Measurements from ENCODE around the gene CRTAC1. TPM values are rescaled to one million over a fixed set of nuclear protein-coding genes. Genes with fewer than 3 reads are reported as not detected.

The CRTAC1 gene
- total and polyA plus RNA-seq, 9 of the 15 experiments (the other 6 are each of a cell fraction or from before 2014, with no cell fraction given), result not detected

GRCh38 chr10:97944772-97945171 is 85.6 kb downstream of the CRTAC1 start (continued):
- TF ChIP-seq PRDM10 (IDR thresholded peaks at IDR 0.05; ENCODE audit: partially characterized antibody), result no peak
- no peak for TF ChIP-seq GTF2A2 (tag; IDR thresholded peaks at IDR 0.05)
- TF ChIP-seq, protein P1, sequence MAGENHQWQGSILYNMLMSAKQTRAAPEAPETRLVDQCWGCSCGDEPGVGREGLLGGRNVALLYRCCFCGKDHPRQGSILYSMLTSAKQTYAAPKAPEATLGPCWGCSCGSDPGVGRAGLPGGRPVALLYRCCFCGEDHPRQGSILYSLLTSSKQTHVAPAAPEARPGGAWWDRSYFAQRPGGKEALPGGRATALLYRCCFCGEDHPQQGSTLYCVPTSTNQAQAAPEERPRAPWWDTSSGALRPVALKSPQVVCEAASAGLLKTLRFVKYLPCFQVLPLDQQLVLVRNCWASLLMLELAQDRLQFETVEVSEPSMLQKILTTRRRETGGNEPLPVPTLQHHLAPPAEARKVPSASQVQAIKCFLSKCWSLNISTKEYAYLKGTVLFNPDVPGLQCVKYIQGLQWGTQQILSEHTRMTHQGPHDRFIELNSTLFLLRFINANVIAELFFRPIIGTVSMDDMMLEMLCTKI (IDR thresholded peaks at IDR 0.05; ENCODE audit: partially characterized antibody), result no peak
- no peak for TF ChIP-seq SOX6 (IDR thresholded peaks at IDR 0.05)
- no peak for TF ChIP-seq ZFP36 (IDR thresholded peaks at IDR 0.05; ENCODE audit: low read depth, low read length, partially characterized antibody)

GRCh38 chr10:97943294-97943693 is 87.1 kb downstream of the CRTAC1 start:
- Histone ChIP-seq H3K79me2 (ENCODE audit: control insufficient read depth, insufficient read depth, low read length) (no peaks in the 10 kb centered on the region), H3K9ac (ENCODE audit: insufficient read depth in 1 of 2, low read depth in 2 of 2, low read length in 2 of 2) (no peak overlapping the region), H3K9me1 (ENCODE audit: control insufficient read depth, insufficient read depth, low read length) (no peaks in the 10 kb centered on the region), H3K9me3 (replicated peaks; ENCODE audit: control insufficient read depth, insufficient read depth, low read depth, low read length) (peaks cover 3% of the 10 kb centered on the region; the same call in 1 of the 2 replicates), H3K36me3 (ENCODE audit: control insufficient read depth, insufficient read depth, low read length) (no peaks in the 10 kb centered on the region), H3K4me3 (no peak overlapping the region), H3K27me3 (ENCODE audit: control insufficient read depth in 2 of 2, insufficient read depth in 2 of 2, low read length in 2 of 2) (no peaks in the 10 kb centered on the region), H3K27ac (ENCODE audit: extremely low read depth, low read depth, low read length) (no peak overlapping the region), H3K4me1 (replicated peaks in 1 of 2; ENCODE audit: control insufficient read depth in 2 of 2, insufficient read depth in 2 of 2, low read length in 2 of 2) (no peaks in the 10 kb centered on the region; a peak in 2 of 5 replicates), H4K20me1 (replicated peaks; ENCODE audit: control insufficient read depth, insufficient read depth, low read length) (no peaks in the 10 kb centered on the region), H3K4me2 (ENCODE audit: insufficient read depth, low read length) (no peak overlapping the region), H2AFZ (ENCODE audit: low read depth, low read length) (no peak overlapping the region)
- intact Hi-C loops (cut with micrococcal nuclease) (no loop called here), in situ Hi-C loops (cut with MboI) (no loop called here)
- 0% methylated on average over 2 of the region's 2 CpGs for WGBS (ENCODE audit: insufficient coverage, low coverage, missing lambda C conversion rate)
- peak in 2 of 4 experiments; percentile 23 to 25 for DNase-seq (ENCODE audit: extremely low read depth in 1 of 4, low spot score in 3 of 4)
- no peak for ATAC-seq
- CTCF ChIA-PET (ENCODE audit: low intra/inter-chr PET ratio), result no interaction called here
- FAIRE-seq, result no peak
- POLR2A ChIA-PET, result interaction anchor here (0.7 kb wide), 1 partner anchor 195 kb away, joined by 3 read pairs; no protein-coding TSS in a partner anchor
- BruUV-seq (replicated peaks), result no TSS peak
- no peak for TF ChIP-seq ZNF780A (CRISPR knock-in tag; IDR thresholded peaks at IDR 0.05)
- no peak for TF ChIP-seq SMARCE1 (IDR thresholded peaks at IDR 0.05)
- TF ChIP-seq BCOR (IDR thresholded peaks at IDR 0.05), result no peak
- TF ChIP-seq BCLAF1 (IDR thresholded peaks at IDR 0.05; ENCODE audit: borderline replicate concordance in 1 of 2, control insufficient read depth in 1 of 2, low read depth in 2 of 2, low read length in 1 of 2), result no peak
- TF ChIP-seq ZNF395 (CRISPR knock-in tag; IDR thresholded peaks at IDR 0.05), result no peak
